VCaP (cell line): Measurements from ENCODE around the gene ADAMTS15.

ENCODE experiments used
- H3K27ac ChIP-seq: fragments of 450-650 bp; 2 replicates; pipeline ENCODE4 v1.5.1; 2017
- TF ChIP-seq, protein P1 (sequence below): fragments of 450-650 bp; conservative IDR thresholded peaks from 2 replicates; pipeline ENCODE4 v1.5.1; 2017; ENCODE audit warnings: mild to moderate bottlenecking, moderate library complexity

The ADAMTS15 gene, protein sequence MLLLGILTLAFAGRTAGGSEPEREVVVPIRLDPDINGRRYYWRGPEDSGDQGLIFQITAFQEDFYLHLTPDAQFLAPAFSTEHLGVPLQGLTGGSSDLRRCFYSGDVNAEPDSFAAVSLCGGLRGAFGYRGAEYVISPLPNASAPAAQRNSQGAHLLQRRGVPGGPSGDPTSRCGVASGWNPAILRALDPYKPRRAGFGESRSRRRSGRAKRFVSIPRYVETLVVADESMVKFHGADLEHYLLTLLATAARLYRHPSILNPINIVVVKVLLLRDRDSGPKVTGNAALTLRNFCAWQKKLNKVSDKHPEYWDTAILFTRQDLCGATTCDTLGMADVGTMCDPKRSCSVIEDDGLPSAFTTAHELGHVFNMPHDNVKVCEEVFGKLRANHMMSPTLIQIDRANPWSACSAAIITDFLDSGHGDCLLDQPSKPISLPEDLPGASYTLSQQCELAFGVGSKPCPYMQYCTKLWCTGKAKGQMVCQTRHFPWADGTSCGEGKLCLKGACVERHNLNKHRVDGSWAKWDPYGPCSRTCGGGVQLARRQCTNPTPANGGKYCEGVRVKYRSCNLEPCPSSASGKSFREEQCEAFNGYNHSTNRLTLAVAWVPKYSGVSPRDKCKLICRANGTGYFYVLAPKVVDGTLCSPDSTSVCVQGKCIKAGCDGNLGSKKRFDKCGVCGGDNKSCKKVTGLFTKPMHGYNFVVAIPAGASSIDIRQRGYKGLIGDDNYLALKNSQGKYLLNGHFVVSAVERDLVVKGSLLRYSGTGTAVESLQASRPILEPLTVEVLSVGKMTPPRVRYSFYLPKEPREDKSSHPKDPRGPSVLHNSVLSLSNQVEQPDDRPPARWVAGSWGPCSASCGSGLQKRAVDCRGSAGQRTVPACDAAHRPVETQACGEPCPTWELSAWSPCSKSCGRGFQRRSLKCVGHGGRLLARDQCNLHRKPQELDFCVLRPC

DNA sequence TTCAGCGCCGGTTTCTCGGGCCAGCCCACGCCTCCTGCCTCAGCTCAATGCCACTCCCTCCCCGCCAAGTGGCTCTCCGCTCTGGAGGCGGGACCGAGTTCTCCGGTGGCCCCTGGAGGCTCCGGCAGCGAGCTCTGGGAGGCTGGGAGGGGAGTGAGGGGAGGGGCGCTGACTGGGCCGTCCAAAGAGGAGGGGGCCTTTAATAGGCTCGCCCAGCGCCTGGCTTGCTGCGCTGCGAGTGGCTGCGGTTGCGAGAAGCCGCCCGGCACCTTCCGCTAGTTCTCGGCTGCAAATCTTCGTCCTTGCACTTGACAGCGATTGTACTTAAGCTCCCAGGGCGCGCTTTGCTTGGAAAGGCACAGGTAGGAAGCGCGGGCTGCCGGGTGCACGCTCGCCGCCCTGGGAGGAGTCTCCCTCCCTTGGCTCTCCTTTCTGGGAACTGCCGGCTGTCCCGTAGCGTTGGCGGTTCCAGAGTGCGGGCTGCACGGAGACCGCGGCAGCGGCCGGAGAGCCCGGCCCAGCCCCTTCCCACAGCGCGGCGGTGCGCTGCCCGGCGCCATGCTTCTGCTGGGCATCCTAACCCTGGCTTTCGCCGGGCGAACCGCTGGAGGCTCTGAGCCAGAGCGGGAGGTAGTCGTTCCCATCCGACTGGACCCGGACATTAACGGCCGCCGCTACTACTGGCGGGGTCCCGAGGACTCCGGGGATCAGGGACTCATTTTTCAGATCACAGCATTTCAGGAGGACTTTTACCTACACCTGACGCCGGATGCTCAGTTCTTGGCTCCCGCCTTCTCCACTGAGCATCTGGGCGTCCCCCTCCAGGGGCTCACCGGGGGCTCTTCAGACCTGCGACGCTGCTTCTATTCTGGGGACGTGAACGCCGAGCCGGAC lies at the start of gene ADAMTS15:
ADAMTS15 (plus strand) TSS at position 230 of the 894 bp plus-strand sequence; CDS start at position 559, 329 bp downstream.
- H3K27ac ChIP-seq, result peak within 1 kb of the TSS; percentile 63
- TF ChIP-seq, protein P1, sequence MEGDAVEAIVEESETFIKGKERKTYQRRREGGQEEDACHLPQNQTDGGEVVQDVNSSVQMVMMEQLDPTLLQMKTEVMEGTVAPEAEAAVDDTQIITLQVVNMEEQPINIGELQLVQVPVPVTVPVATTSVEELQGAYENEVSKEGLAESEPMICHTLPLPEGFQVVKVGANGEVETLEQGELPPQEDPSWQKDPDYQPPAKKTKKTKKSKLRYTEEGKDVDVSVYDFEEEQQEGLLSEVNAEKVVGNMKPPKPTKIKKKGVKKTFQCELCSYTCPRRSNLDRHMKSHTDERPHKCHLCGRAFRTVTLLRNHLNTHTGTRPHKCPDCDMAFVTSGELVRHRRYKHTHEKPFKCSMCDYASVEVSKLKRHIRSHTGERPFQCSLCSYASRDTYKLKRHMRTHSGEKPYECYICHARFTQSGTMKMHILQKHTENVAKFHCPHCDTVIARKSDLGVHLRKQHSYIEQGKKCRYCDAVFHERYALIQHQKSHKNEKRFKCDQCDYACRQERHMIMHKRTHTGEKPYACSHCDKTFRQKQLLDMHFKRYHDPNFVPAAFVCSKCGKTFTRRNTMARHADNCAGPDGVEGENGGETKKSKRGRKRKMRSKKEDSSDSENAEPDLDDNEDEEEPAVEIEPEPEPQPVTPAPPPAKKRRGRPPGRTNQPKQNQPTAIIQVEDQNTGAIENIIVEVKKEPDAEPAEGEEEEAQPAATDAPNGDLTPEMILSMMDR, result no peak

DNA sequence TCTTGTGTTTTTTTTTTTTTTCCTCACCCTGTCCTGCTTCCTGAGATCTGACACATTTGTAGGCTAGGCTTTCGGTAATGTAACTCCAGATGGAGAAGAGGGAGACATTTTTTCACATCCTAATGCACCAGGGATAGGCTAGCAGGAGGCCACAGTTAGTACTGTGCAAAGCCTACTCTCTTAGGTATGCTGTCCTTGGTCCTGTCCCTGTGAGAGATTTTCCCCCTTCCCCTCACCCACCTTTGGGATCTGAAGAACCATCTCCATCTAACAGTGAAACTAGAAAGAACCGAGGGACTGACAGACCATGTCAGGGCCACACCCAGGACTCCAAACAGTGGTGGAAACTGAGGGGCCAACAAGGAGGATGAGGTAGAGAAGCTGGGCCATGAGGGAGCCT lies 49.2 kb upstream of the ADAMTS15 start:
- no peak overlapping the region for H3K27ac ChIP-seq
- TF ChIP-seq, protein P1, result no peak

DNA sequence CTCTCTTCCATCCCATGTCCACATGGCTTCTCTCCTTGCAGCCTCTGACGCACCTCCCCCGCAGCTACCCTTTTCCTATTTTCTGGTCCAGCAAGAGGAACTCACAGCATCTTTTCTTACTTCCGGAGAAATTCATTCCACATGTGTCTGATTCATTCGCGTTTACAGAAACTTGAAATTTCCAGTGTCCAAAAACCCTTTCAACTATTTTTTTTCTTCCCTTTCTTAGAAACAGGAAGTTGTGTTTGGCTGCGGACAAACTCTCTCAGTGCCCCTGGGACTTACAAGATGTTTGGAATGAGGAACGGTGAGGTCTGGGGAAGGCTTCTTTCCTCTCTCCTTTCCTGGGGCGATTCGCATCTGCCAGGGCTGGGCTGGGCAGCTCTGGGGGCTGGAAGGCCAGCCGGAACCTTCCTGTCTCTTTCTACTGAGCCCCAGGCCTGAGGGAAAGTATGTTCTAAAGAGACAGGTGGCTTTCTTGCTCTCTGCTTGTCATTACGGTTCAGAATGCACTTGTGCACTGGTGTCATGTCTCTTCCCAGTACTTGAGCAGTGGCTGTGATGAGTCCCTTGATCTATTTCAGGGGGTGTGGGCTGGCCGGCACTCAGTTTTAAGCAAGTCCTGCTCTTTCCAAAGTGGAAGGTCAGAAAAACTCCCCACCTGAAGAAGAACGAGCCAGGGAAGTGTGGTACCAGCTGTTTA lies 47.5 kb upstream of the ADAMTS15 start:
- H3K27ac ChIP-seq, result no peak overlapping the region
- TF ChIP-seq, protein P1, result no peak

DNA sequence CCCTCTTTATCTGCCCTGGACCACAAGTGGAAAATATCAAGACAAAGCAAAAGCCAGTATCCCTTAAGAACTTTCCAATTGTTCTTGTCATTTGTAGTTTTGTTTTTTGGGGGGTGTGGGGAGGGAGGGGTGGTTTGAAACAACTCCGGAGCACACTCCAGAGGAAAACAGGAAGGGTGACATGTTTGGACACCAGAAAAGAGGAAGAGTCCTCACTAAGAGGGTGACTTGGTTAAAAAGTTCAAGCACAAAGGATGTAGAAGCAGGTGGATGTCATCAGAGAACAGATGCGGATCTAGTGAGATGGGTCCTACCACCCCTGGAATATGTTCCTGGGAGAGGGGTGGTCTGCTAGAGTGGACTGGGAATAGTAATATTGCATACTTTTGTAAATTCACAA lies 45.9 kb upstream of the ADAMTS15 start:
- TF ChIP-seq, protein P1, result no peak
- no peak overlapping the region for H3K27ac ChIP-seq

DNA sequence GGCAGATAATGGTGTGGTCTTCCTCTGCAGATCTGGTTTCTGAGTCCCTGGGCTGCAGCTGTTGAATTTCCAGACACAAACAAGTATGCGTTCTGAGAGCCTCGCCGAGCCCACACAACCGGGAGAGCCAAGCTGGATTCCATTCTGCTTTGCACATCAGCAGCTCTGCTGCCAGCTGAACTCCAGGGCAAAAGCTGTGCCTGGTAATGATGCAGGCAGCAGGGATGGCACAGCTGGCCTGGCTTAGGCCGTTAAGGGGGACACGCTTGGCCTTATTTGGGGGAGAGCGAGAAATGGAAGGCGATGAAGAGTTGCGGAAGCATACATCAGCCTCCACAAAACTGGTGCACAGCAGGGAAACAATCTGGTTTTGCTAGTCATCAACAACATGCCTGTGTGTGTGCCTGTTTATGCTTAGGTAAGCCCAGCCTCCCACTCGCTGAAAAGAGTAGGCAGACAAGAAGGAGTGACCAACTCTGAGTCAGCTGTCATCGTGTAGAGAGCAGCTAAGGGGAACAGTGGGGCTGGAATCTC lies 45.1 kb upstream of the ADAMTS15 start:
- H3K27ac ChIP-seq, result no peak overlapping the region
- TF ChIP-seq, protein P1, result no peak

DNA sequence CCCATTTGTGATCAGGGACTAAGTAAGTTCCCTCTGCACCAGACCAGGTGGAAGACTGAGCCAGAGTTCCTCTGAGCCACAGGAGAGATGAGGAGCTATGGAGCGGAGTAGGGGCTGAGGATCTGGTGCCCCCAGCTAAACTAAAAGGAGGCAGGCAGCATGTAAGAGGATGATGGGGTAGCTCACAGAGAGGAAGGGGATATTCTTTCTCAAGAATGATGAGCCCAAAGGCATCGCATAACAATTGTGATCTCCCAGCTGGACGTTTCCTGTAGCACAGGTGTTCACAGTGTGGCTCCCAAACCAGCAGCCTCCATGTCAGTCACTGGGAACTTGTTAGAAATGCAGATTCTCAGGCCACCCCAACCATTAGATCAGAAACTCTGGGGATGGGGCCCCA lies 44.5 kb upstream of the ADAMTS15 start:
- no peak overlapping the region for H3K27ac ChIP-seq
- TF ChIP-seq, protein P1, result no peak
